ENCODE measurements around the gene SLC27A5. TPM values are rescaled to one million over a fixed set of nuclear protein-coding genes. Genes with fewer than 3 reads are reported as not detected.
"Not testable (repeated sequence)": the region's sequence is repeated elsewhere in the genome, so short reads cannot be mapped to it uniquely, and the experiment has no call there.

The SLC27A5 gene
- total and polyA plus RNA-seq, 10 donors = 6.0 to 26.8 (median 8.6) TPM

DNA sequence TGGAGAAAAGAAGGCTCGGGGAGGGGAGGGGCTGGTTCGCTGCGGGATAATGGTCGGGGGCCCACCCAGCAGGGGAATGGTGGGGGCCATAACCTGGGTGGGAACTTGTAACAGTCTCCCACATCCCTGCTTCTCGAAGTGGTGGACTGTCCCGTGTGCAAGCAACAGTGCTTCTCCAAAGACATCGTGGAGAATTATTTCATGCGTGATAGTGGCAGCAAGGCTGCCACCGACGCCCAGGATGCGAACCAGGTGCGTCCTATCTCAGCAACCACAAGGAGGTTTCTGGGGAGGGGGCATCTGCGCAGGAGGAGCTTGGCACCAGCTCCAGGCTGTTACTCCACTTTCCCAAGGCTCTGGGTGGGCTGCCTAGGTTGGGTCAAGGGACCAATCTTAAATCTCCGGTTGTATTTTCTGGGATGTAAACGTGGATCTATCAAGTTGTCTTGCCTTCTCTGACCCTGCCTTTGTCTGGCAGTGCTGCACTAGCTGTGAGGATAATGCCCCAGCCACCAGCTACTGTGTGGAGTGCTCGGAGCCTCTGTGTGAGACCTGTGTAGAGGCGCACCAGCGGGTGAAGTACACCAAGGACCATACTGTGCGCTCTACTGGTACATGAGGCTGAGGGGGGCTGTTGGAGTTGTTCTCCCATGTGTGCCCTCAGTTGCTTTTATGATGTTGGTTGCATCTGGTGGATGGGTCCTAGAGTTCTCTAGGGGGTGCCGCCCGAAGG lies 33.7 kb upstream of the SLC27A5 start:
- Histone ChIP-seq H3K9me3 (no peaks in the 10 kb centered on the region), H3K27ac (peak overlapping the region in 7 of 8 donors; percentile 88 to 99 (median 96)), H3K27me3 (replicated peaks in 1 of 7) (peaks cover 0 to 4% (median 0%) of the 10 kb centered on the region in 7 donors), H3K36me3 (peaks cover 14 to 52% (median 39%) of the 10 kb centered on the region in 6 donors), H3K4me3 (peak overlapping the region; percentile 82 to 99 (median 92)), H3K4me1 (peaks cover 23 to 57% (median 36%) of the 10 kb centered on the region in 6 donors)
- DNase-seq = no peak
- TF ChIP-seq, protein P1, sequence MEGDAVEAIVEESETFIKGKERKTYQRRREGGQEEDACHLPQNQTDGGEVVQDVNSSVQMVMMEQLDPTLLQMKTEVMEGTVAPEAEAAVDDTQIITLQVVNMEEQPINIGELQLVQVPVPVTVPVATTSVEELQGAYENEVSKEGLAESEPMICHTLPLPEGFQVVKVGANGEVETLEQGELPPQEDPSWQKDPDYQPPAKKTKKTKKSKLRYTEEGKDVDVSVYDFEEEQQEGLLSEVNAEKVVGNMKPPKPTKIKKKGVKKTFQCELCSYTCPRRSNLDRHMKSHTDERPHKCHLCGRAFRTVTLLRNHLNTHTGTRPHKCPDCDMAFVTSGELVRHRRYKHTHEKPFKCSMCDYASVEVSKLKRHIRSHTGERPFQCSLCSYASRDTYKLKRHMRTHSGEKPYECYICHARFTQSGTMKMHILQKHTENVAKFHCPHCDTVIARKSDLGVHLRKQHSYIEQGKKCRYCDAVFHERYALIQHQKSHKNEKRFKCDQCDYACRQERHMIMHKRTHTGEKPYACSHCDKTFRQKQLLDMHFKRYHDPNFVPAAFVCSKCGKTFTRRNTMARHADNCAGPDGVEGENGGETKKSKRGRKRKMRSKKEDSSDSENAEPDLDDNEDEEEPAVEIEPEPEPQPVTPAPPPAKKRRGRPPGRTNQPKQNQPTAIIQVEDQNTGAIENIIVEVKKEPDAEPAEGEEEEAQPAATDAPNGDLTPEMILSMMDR (IDR thresholded peaks at IDR 0.05 in 8 of 11, conservative IDR thresholded peaks at IDR 0.05 in 3 of 11) = no peak
- no peak for TF ChIP-seq POLR2A (IDR thresholded peaks at IDR 0.05)
- TF ChIP-seq POLR2AphosphoS5 (IDR thresholded peaks at IDR 0.05) = no peak
- WGBS, 5 donors = 7 to 11% (median 8%) methylated on average over 20 to 21 of the region's 21 CpGs
- intact Hi-C loops (cut with DNase I; ENCODE audit: low total_unique reads) = no loop called here

DNA sequence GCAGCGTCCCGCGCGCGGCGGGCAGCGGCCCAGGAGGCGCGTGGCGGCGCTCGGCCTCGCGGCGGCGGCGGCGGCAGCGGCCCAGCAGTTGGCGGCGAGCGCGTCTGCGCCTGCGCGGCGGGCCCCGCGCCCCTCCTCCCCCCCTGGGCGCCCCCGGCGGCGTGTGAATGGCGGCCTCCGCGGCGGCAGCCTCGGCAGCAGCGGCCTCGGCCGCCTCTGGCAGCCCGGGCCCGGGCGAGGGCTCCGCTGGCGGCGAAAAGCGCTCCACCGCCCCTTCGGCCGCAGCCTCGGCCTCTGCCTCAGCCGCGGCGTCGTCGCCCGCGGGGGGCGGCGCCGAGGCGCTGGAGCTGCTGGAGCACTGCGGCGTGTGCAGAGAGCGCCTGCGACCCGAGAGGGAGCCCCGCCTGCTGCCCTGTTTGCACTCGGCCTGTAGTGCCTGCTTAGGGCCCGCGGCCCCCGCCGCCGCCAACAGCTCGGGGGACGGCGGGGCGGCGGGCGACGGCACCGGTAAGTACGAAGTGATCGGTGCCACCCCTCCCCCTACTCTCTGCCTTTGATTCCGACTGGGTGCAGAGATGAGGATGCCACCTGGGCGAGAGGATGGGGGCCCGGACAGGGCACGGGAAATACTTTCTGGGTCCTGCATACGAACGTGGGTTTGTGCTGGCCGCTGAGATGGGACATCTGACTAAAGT lies 32.9 kb upstream of the SLC27A5 start:
- no peak for DNase-seq
- intact Hi-C loops (cut with DNase I; ENCODE audit: low total_unique reads) = no loop called here
- peak overlapping the region; percentile 82 to 99 (median 92) for H3K4me3 ChIP-seq
- peaks cover 0 to 4% (median 0%) of the 10 kb centered on the region in 7 donors for H3K27me3 ChIP-seq (replicated peaks in 1 of 7)
- H3K9me3 ChIP-seq = no peaks in the 10 kb centered on the region
- peaks cover 23 to 57% (median 36%) of the 10 kb centered on the region in 6 donors for H3K4me1 ChIP-seq
- TF ChIP-seq POLR2AphosphoS5 (IDR thresholded peaks at IDR 0.05) (no peak), POLR2A (IDR thresholded peaks at IDR 0.05) (no peak)
- TF ChIP-seq, protein P1 (IDR thresholded peaks at IDR 0.05 in 8 of 11, conservative IDR thresholded peaks at IDR 0.05 in 3 of 11) = no peak
- peaks cover 11 to 45% (median 32%) of the 10 kb centered on the region in 6 donors for H3K36me3 ChIP-seq
- WGBS, 5 donors = 0 to 1% (median 0%) methylated on average over 30 to 92 of the region's 92 CpGs
- H3K27ac ChIP-seq = peak overlapping the region; percentile 88 to 99 (median 96)

- Histone ChIP-seq H3K4me3 (peak within 1 kb of the TSS; percentile 82 to 99 (median 92)), H3K9me3 (no peaks in the 10 kb centered on the region), H3K27ac (peak within 1 kb of the TSS; percentile 88 to 99 (median 96)), H3K27me3 (replicated peaks in 1 of 7) (peaks cover 0 to 4% (median 0%) of the 10 kb centered on the region in 7 donors), H3K36me3 (peaks cover 5 to 38% (median 25%) of the 10 kb centered on the region in 6 donors), H3K4me1 (peaks cover 23 to 51% (median 32%) of the 10 kb centered on the region in 6 donors)
- WGBS, 5 donors = 0 to 1% (median 1%) methylated on average over 47 to 73 of the region's 73 CpGs
- intact Hi-C loops (cut with DNase I; ENCODE audit: low total_unique reads) = no loop called here
- DNase-seq = peak; percentile 100
- TF ChIP-seq POLR2A (IDR thresholded peaks at IDR 0.05) (peak; percentile 94 to 97 (median 95)), POLR2AphosphoS5 (IDR thresholded peaks at IDR 0.05) (peak; percentile 99 to 100 (median 100))
- TF ChIP-seq, protein P1 (IDR thresholded peaks at IDR 0.05 in 8 of 11, conservative IDR thresholded peaks at IDR 0.05 in 3 of 11) = peak in 4 of 11 experiments; percentile 6 to 14 (median 12)
These were observed 32.2 kb upstream of the SLC27A5 start, which contains the start of gene TRIM28 for GRCh38 chr19:58543826-58544590. TRIM28 (plus strand) TSS chr19:58544064; CDS start chr19:58544758, 694 bp downstream.

DNA sequence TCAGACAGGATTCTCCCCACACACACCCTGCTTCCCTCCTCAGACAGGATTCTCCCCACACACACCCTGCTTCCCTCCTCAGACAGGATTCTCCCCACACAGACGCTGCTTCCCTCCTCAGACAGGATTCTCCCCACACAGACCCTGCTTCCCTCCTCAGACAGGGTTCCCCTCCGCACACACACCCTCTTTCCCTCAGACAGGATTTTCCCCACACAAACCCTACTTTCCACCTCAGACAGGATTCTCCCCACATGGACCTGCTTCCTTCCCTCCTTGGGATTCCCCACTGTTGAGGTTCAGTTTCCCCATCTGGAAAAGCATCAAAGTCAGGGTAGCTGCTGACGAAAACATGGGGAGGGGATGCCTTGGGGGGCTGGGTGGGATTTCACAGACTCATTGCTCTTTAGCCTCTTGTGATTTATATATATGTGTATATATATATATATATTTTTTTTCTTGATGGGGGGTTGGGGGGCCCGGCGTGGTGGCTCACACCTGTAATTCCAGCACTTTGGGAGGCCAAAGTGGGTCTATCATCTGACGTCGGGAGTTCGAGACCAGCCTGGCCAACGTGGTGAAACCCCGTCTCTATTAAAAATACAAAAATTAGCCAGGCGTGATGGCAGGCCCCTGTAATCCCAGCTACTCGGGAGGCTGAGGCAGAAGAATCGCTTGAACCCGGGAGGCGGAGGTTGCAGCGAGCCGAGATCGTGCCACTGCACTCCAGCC lies 31.0 kb upstream of the SLC27A5 start:
- H3K9me3 ChIP-seq; intact Hi-C loops (cut with DNase I; ENCODE audit: low total_unique reads); DNase-seq: not testable (repeated sequence)
- Histone ChIP-seq H3K27me3 (replicated peaks in 1 of 7) (peaks cover 0 to 15% (median 10%) of the 10 kb centered on the region in 7 donors), H3K4me1 (peaks cover 26 to 50% (median 43%) of the 10 kb centered on the region in 6 donors), H3K4me3 (peak overlapping the region in 4 of 8 donors; percentile 91 to 99 (median 93)), H3K27ac (peak overlapping the region; percentile 88 to 99 (median 96)), H3K36me3 (peaks cover 0 to 26% (median 13%) of the 10 kb centered on the region in 6 donors)
- 82 to 90% (median 86%) methylated on average over 18 of the region's 18 CpGs for WGBS, 5 donors

GRCh38 chr19:58539169-58539559 lies 27.4 kb upstream of the SLC27A5 start:
- intact Hi-C loops (cut with DNase I; ENCODE audit: low total_unique reads); DNase-seq; H3K9me3 ChIP-seq; H3K4me3 ChIP-seq; H3K36me3 ChIP-seq; H3K27ac ChIP-seq: not testable (repeated sequence)
- Histone ChIP-seq H3K4me1 (peaks cover 4 to 25% (median 20%) of the 10 kb centered on the region in 6 donors), H3K27me3 (replicated peaks in 1 of 7) (peaks cover 0 to 32% (median 17%) of the 10 kb centered on the region in 7 donors)
